Effector CD4-positive, alpha-beta T cell (primary cell): Measurements from ENCODE around the gene CNTROB.

Source experiments
- DNase-seq: peaks from one replicate; pipeline ENCODE4 v3.0.0-alpha.2; 2020

CNTROB gene

DNA sequence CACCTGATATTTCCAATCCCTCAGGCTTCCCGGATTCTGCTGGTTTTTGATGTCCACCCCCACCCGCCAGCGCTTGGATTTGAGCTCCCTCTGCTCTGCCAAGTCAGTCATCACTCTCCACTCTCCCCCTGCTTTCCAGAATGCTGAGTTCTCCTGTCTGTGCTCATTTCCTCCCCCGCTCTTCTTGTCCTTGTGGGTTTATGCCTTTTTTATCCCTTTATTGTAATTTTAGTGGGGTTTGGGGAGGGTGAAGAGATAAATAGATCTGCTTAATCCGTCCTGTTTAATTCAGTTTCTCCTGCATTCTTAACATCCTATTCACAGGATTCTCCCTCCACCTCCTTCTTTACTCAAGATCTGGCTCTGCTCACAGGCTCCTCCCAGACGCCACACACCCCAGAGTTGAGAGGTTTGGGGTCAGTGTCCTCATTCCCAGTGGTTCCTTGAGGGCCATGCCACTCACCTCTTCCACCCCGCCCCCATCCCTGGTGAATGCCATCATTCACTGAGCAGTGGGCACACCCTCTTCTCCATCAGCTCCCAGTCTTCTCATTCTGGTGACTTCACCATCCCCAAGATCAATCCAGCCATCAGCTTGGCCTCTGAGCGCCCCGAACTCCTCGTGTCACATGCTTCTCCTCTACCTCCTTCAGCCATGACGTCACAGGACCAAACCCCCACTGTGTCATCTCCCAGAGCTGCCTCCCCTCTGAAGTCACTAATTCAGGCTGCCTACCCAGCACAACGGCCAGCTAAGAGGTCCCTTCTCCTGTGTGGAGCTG lies 55.3 kb downstream of the CNTROB start:
- no peak for DNase-seq

- DNase-seq = peak; percentile 62
Observed at GRCh38 chr17:7988750-7989178, 56.8 kb downstream of the CNTROB start.

- DNase-seq = peak; percentile 92
Observed at GRCh38 chr17:7989781-7990655, 58.0 kb downstream of the CNTROB start.

DNA sequence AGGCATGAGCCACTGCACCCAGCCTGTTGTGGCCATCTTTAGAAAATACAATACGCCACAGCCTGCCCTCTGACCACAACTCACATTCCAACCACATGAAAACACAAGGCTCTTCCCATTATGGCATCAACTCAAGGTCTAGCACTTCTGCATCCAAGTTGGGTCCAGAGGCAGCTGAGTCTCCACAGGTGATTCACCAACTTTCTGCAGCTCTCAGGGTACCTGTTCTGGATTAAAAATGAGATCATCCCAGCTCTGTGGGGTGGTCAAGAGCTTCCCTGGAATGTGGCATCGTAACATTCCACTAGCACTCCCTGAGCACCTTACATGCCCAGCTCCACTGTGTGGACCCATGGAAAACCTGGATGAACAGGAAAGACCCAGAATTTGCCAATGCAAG lies 60.5 kb downstream of the CNTROB start:
- DNase-seq = no peak

DNA sequence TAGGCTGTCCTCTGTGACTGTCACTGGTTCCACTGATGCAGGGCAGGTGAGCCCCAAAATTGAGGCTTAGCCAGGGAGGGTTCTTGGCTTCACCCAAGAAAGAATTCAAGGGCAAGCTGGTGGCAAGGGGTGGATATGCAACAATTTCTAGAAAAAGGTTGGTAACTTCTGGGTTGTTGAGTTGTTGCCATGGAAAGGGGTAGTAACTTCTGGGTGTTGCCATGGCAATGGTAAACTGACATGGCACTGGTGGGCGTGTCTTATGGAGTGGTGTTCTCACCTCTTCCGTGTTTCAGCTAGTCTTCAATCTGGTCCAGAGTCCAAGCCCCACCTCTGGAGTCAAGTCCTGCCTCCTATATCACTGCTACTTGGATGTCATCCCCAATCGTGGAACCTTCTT lies 60.9 kb downstream of the CNTROB start:
- DNase-seq = no peak

GRCh38 chr17:7993972-7994589 lies 62.1 kb downstream of the CNTROB start:
- no peak for DNase-seq

- no peak for DNase-seq
Observed at GRCh38 chr17:7995724-7996123, 63.7 kb downstream of the CNTROB start.

DNA sequence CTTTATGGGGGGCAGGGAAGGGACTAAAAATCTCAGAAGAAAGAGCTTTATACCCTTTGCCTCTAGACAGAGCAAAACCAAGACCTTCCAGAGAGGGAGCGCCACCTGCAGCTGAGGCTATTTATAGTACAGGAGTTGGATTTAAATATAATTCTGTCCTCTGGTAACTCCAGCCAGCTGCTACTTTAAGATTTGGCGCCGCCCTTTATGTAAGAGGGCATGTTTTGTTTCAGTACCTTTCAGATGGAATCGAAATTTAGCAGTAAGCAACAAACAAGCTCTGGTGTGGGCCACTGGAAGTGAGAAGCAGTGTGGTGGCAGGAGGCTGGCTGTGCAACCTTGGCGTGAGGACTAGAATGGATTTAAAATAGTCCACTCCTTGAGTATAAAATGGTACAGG lies 65.2 kb downstream of the CNTROB start:
- DNase-seq = no peak
